Measurements from ENCODE around the gene PPP2R2B.

- TF ChIP-seq CTCF (optimal IDR thresholded peaks at IDR 0.05 in 1 of 3, IDR thresholded peaks at IDR 0.05 in 1 of 3, conservative IDR thresholded peaks at IDR 0.05 in 1 of 3; ENCODE audit: extremely low read depth in 1 of 3, insufficient read depth in 2 of 3, low read length in 3 of 3) (no peak), EZH2 (IDR thresholded peaks at IDR 0.05; ENCODE audit: low read length) (no peak)
Measured at GRCh38 chr5:146680846-146681584, 197.5 kb downstream of the PPP2R2B start.
